Psoas muscle (tissue), 8 donors: Measurements from ENCODE around the gene SCTR. TPM values are rescaled to one million over a fixed set of nuclear protein-coding genes. Genes with fewer than 3 reads are reported as not detected.

Source experiments
- ATAC-seq, 4 donors: fragments of 200-7000 bp; cut with Tn5 transposase; one replicate each; pipeline ENCODE4 v1.9.1; 2020; ENCODE audit warnings: moderate library complexity in 3 of 4, mild to moderate bottlenecking in 2 of 4
- DNase-seq, 2 donors: peaks; one replicate each; pipeline ENCODE4 v3.0.0-alpha.2; 2020
- H3K27ac ChIP-seq: fragments of 200-600 bp; one replicate; pipeline ENCODE4 v1.8.0; 2022
- H3K27me3 ChIP-seq, 3 donors: fragments of 200-600 bp in 1 of 3; one replicate each; pipeline versions ENCODE4 v1.6.1 to v1.8.0; 2013 to 2022; ENCODE audit warnings: low read length in 2 of 3, mild to moderate bottlenecking in 2 of 3, moderate library complexity in 1 of 3; ENCODE audit not compliant: insufficient read depth in 3 of 3
- H3K36me3 ChIP-seq, 2 donors: fragments of 200-600 bp in 1 of 2; one replicate each; pipeline versions ENCODE4 v1.6.1 to v1.8.0; 2013 to 2022; ENCODE audit warnings: low read depth in 1 of 2, mild to moderate bottlenecking in 1 of 2, moderate library complexity in 1 of 2; ENCODE audit not compliant: insufficient read depth in 1 of 2
- H3K4me1 ChIP-seq: fragments of 200-600 bp; one replicate; pipeline ENCODE4 v1.8.0; 2022
- H3K4me3 ChIP-seq: fragments of 200-600 bp; one replicate; pipeline ENCODE4 v1.8.0; 2022; ENCODE audit warnings: mild to moderate bottlenecking
- H3K9me3 ChIP-seq: fragments of 200-600 bp; one replicate; pipeline ENCODE4 v1.8.0; 2022
- WGBS, 3 donors: extraction: QIAGEN DNeasy Blood & Tissue Kit; methylation state at CpG; one replicate each; pipeline versions ENCODE4 v1.1.6 to v1.1.7; 2013; 5-methylcytosine and 5-hydroxymethylcytosine counted together
- intact Hi-C, 2 donors: fragments of 100-400 bp; cut with DNase I; formaldehyde crosslinking; loops; one replicate each; pipeline versions ENCODE4 v1.11.0 to v1.14.2; 2022
- polyA plus RNA-seq, 3 donors: library from polyadenylated mRNA; stranded (reverse); fragments of 200-250 nt; gene quantifications; one replicate each; pipeline ENCODE4 v1.2.3, GENCODE V29; 2013
- total RNA-seq, 4 donors: library from RNA; stranded (reverse); fragmentation: NEBNext Ultra II Directional in 2 of 4; extraction: Animal tissue kit (Norgen Biotek cat#: 25700) in 2 of 4; gene quantifications; one replicate each; pipeline versions ENCODE4 v1.2.1 to v1.2.4, GENCODE V29; 2021 to 2023
- TF ChIP-seq, protein P1 (sequence below): fragments of 200-600 bp; IDR thresholded peaks from one replicate; pipeline ENCODE4 v1.8.0; 2022; ENCODE audit warnings: antibody characterized with exemption
- donor health status: healthy with polysubstance abuse.
- donor health status: DM: no; HTN: no; CAD: no; lungs with moderate emphysema.
- donor health status: Bipolar disorder and iron deficiency.
- donor health status: healthy.
- donor health status: DM: yes; HTN: yes; CAD: no.
- donor health status: DM: no; HTN: no; CAD: no.
- donor health status: DM: no; HTN: no; CAD: no.
- donor health status: DM: yes; HTN: yes; CAD: no.

The SCTR gene
- total and polyA plus RNA-seq, 7 donors, result 0.12 to 1.3 (median 0.57) TPM; not detected in 4

DNA sequence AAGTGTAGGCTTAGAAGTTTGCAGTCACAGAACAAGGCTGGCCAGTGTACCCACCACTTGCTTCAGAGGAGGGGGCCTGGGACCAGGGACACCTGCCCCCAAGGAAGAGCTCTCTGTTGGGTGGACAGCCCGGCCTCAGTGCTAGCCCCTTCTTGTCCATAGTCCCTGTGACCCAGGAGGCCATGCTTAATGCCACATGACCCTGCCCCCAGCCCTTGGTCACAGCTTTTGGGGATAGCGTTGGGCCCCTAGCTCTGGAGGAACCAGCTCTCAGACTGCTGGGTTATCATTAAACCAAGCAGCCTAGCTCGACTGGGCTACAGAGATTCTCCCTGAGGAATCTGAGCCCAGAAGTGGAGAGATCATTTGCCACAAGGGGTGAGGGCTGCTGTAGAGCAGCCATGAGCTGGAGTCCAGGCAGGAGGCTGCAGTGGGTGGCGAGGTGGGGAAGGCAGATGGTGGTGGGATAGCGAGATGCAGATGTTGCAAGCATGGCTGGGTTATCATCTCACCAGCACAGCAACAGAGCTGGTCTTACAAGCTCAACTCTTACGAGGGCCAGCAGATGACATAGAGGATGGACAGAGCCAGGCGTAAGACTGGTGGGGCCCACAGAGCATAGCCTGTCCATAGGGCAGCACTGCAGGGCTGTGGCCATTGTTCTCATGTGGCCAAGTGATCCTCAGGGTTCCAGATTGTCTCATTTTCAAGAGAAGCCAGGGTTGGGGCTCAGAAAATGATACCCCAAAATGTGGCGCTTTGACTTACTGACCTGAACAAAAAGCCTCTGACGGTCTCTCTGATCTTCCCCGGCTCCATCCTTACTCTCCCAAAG lies 99.8 kb downstream of the SCTR start:
- no peak for ATAC-seq
- Histone ChIP-seq H3K36me3 (no peaks in the 10 kb centered on the region), H3K27ac (no peak overlapping the region), H3K4me1 (no peaks in the 10 kb centered on the region), H3K9me3 (no peaks in the 10 kb centered on the region), H3K4me3 (no peak overlapping the region), H3K27me3 (peaks cover 0 to 1% (median 0%) of the 10 kb centered on the region in 3 donors)
- 88 to 93% (median 89%) methylated on average over 10 of the region's 10 CpGs for WGBS, 3 donors
- intact Hi-C loops, result no loop called here
- no peak for DNase-seq
- TF ChIP-seq, protein P1, sequence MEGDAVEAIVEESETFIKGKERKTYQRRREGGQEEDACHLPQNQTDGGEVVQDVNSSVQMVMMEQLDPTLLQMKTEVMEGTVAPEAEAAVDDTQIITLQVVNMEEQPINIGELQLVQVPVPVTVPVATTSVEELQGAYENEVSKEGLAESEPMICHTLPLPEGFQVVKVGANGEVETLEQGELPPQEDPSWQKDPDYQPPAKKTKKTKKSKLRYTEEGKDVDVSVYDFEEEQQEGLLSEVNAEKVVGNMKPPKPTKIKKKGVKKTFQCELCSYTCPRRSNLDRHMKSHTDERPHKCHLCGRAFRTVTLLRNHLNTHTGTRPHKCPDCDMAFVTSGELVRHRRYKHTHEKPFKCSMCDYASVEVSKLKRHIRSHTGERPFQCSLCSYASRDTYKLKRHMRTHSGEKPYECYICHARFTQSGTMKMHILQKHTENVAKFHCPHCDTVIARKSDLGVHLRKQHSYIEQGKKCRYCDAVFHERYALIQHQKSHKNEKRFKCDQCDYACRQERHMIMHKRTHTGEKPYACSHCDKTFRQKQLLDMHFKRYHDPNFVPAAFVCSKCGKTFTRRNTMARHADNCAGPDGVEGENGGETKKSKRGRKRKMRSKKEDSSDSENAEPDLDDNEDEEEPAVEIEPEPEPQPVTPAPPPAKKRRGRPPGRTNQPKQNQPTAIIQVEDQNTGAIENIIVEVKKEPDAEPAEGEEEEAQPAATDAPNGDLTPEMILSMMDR, result no peak

DNA sequence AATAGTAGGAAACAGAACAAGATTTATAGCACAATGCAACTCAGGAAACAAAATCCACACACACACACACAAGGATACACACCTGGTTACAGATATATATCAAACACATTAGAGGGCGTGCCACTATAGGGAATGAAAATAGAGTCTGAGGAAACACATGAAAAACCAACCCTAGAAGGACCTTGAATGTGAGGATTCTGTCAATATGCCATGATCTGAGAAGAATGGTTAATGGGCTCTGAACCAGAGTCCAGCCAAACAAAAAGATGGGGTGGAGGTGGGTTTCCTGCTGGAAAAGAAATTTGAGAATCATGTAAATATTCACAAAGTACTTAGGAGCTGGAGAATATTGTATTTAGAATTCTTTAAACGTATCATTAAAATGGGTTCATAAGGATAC lies 100.5 kb downstream of the SCTR start:
- DNase-seq, result no peak
- intact Hi-C loops, result no loop called here
- TF ChIP-seq, protein P1, result no peak
- Histone ChIP-seq H3K27ac (no peak overlapping the region), H3K36me3 (no peaks in the 10 kb centered on the region), H3K4me3 (no peak overlapping the region), H3K9me3 (no peaks in the 10 kb centered on the region), H3K27me3 (peaks cover 0 to 1% (median 0%) of the 10 kb centered on the region in 3 donors), H3K4me1 (no peaks in the 10 kb centered on the region)
- ATAC-seq, result no peak
- 80 to 88% (median 86%) methylated on average over 2 of the region's 2 CpGs for WGBS, 3 donors

DNA sequence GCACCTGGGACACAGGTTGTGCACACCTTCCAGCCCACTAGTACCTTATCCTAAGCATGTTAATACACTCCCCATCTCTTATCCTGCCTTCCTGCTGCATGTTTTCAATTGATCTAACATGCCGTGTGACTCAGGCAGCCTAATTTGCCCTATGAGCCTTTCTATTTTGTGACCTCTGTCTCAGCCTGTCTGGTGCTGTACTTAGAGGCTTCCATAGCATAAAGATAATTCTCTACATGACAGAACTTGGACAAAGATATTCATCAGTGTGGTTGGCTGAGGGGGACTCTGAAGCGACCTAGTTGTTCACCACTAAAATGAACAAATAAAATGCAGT lies 101.2 kb downstream of the SCTR start:
- Histone ChIP-seq H3K27me3 (peaks cover 0 to 1% (median 0%) of the 10 kb centered on the region in 3 donors), H3K27ac (no peak overlapping the region), H3K36me3 (no peaks in the 10 kb centered on the region), H3K4me3 (no peak overlapping the region), H3K9me3 (no peaks in the 10 kb centered on the region), H3K4me1 (no peaks in the 10 kb centered on the region)
- ATAC-seq (no peak), DNase-seq (no peak)
- intact Hi-C loops, result no loop called here
- TF ChIP-seq, protein P1, result no peak
- 90 to 91% (median 90%) methylated on average over 2 of the region's 2 CpGs for WGBS, 3 donors

DNA sequence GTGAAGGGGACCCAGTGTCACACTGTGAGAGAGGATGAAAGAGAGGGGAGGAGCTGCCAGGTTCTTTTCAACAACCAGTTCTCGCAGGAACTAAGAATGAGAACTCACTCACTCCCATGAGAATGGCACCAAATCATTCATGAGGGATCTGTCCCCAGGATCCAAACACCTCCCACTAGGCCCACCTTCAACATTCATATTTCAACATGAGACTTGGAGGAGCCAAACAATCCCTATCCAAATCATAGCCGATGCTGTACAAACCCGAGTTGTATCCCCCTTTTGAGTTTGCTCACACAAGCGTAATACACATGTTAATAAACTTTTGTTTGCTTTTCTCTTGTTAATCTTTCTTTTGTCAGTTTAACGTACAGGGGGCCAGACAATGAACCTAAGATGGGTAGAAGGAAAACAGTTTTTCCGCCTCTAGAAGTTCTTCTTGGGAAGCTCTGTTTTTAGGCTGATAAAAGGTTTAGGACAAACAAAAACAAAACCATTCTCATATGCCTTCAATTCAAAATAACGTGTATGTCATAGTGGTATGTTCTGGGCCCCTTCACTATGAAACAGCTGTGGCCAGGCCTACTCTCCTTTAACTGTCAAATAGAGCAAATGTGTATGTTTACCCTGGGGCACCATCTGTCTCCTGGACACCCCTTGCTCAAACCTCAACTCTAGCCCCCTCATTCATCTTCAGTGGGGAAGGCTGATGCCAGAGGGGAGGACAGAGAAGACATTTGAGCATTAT lies 101.7 kb downstream of the SCTR start:
- TF ChIP-seq, protein P1, result no peak
- ATAC-seq (no peak), DNase-seq (no peak)
- intact Hi-C loops, result no loop called here
- Histone ChIP-seq H3K4me1 (no peaks in the 10 kb centered on the region), H3K4me3 (no peak overlapping the region), H3K27ac (no peak overlapping the region), H3K27me3 (peaks cover 0 to 1% (median 0%) of the 10 kb centered on the region in 3 donors), H3K36me3 (no peaks in the 10 kb centered on the region), H3K9me3 (no peaks in the 10 kb centered on the region)
- WGBS, 3 donors, result 79 to 91% (median 90%) methylated on average over 7 of the region's 7 CpGs
